H1 (cell line): ENCODE data around the gene CLVS2. TPM values are rescaled to one million over a fixed set of nuclear protein-coding genes. Genes with fewer than 3 reads are reported as not detected.

ENCODE experiments used
- RFX5 ChIP-seq: IDR thresholded peaks from 2 replicates; pipeline ENCODE4 v1.6.1; 2011; ENCODE audit warnings: low read depth, low read length, improper control_type of control experiment, borderline replicate concordance
- polyA plus RNA-seq, 7 experiments: library from polyadenylated mRNA; depleted of rRNA in 3 of 7; stranded (reverse) in 5 of 7; unstranded in 2 of 7; fragments of >200 nt in 5 of 7; fragments of 200-250 nt in 2 of 7; gene quantifications; 1 replicate in 5 of 7; 2 replicates in 1 of 7; 4 replicates in 1 of 7; pipeline versions ENCODE4 v1.2.1 to v1.2.3, GENCODE V29; 2011 to 2013; ENCODE audit warnings: missing spikeins in 2 of 7, mixed read lengths in 2 of 7
- total RNA-seq: library from RNA; stranded (reverse); fragmentation: NEBNext Ultra II Directional; extraction: Animal tissue kit (Norgen Biotek cat#: 25700); gene quantifications from 2 replicates; pipeline ENCODE4 v1.2.1, GENCODE V29; 2021
- TF ChIP-seq, protein P1 (sequence below): IDR thresholded peaks from 2 replicates; pipeline ENCODE4 v1.6.1; 2012; ENCODE audit warnings: low read length, inconsistent platforms

The CLVS2 gene
- total and polyA plus RNA-seq, 2 of the 8 experiments (the other 6 are each of a cell fraction or from before 2014, with no cell fraction given), result 0.30 to 0.73 TPM

GRCh38 chr6:122962000-122962624 lies 33.9 kb upstream of the CLVS2 start (continued):
- TF ChIP-seq, protein P1, sequence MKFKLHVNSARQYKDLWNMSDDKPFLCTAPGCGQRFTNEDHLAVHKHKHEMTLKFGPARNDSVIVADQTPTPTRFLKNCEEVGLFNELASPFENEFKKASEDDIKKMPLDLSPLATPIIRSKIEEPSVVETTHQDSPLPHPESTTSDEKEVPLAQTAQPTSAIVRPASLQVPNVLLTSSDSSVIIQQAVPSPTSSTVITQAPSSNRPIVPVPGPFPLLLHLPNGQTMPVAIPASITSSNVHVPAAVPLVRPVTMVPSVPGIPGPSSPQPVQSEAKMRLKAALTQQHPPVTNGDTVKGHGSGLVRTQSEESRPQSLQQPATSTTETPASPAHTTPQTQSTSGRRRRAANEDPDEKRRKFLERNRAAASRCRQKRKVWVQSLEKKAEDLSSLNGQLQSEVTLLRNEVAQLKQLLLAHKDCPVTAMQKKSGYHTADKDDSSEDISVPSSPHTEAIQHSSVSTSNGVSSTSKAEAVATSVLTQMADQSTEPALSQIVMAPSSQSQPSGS, result no peak
- no peak for TF ChIP-seq RFX5
